Mesendoderm (in vitro differentiated cells): ENCODE results near the gene PLPPR3.

Experiments
- DNase-seq: peaks from one replicate; pipeline ENCODE4 v3.0.0; 2013
- H2AK5ac ChIP-seq: 2 replicates; pipeline ENCODE4 v1.6.1; 2013; ENCODE audit warnings: low read length, inconsistent platforms
- H2BK120ac ChIP-seq: 2 replicates; pipeline ENCODE4 v1.6.1; 2013; ENCODE audit warnings: low read depth, mild to moderate bottlenecking, low read length, moderate library complexity, mixed read lengths
- H2BK15ac ChIP-seq: replicated peaks from 2 replicates; pipeline ENCODE4 v1.6.1; 2013; ENCODE audit warnings: low read depth, mild to moderate bottlenecking, moderate library complexity
- H2BK5ac ChIP-seq: 2 replicates; pipeline ENCODE4 v1.6.1; 2013; ENCODE audit warnings: low read length, inconsistent platforms
- H3K18ac ChIP-seq: 2 replicates; pipeline ENCODE4 v1.6.1; 2013; ENCODE audit warnings: mild to moderate bottlenecking, low read length, mixed read lengths
- H3K23ac ChIP-seq: one replicate; pipeline ENCODE4 v1.6.1; 2013; ENCODE audit warnings: low read length
- H3K27ac ChIP-seq: 2 replicates; pipeline ENCODE4 v1.5.1; 2013; ENCODE audit warnings: low read depth, mild to moderate bottlenecking, inconsistent platforms, low read length, moderate library complexity
- H3K27me3 ChIP-seq: 2 replicates; pipeline ENCODE4 v1.6.1; 2013; ENCODE audit warnings: low read length, control low read depth, mild to moderate bottlenecking, inconsistent platforms; ENCODE audit not compliant: insufficient read depth, poor library complexity
- H3K36me3 ChIP-seq: 2 replicates; pipeline ENCODE4 v1.6.1; 2013; ENCODE audit warnings: low read length, inconsistent platforms; ENCODE audit not compliant: control insufficient read depth, insufficient read depth
- H3K4ac ChIP-seq: one replicate; pipeline ENCODE4 v1.6.1; 2013; ENCODE audit warnings: low read depth, mild to moderate bottlenecking, low read length, moderate library complexity
- H3K4me1 ChIP-seq: 2 replicates; pipeline ENCODE4 v1.6.1; 2013; ENCODE audit warnings: low read depth, low read length, inconsistent platforms; ENCODE audit not compliant: control insufficient read depth
- H3K4me2 ChIP-seq: 2 replicates; pipeline ENCODE4 v1.6.1; 2013; ENCODE audit warnings: low read length
- H3K4me3 ChIP-seq: 2 replicates; pipeline ENCODE4 v1.5.1; 2013; ENCODE audit warnings: mild to moderate bottlenecking, low read length
- H3K56ac ChIP-seq: one replicate; pipeline ENCODE4 v1.6.1; 2013; ENCODE audit warnings: low read length
- H3K79me1 ChIP-seq: 2 replicates; pipeline ENCODE4 v1.6.1; 2013; ENCODE audit warnings: low read length, inconsistent platforms
- H3K79me2 ChIP-seq: 2 replicates; pipeline ENCODE4 v1.6.1; 2013; ENCODE audit warnings: mild to moderate bottlenecking, low read length; ENCODE audit not compliant: control insufficient read depth, insufficient read depth
- H3K9ac ChIP-seq: 2 replicates; pipeline ENCODE4 v1.6.1; 2013; ENCODE audit warnings: low read length, inconsistent platforms
- H4K5ac ChIP-seq: one replicate; pipeline ENCODE4 v1.6.1; 2013; ENCODE audit warnings: low read length
- H4K8ac ChIP-seq: one replicate; pipeline ENCODE4 v1.6.1; 2013; ENCODE audit warnings: low read depth, mild to moderate bottlenecking, control low read depth, low read length, moderate library complexity
- WGBS: extraction: QIAGEN DNeasy Blood & Tissue Kit; methylation state at CpG from one replicate; pipeline ENCODE4 v1.1.7; 2013; ENCODE audit warnings: low lambda C conversion rate, missing lambda C conversion rate; ENCODE audit not compliant: insufficient coverage; ENCODE audit errors: extremely low coverage; 5-methylcytosine and 5-hydroxymethylcytosine counted together

Gene PLPPR3

GRCh38 chr19:827314-827709 is 5.6 kb upstream of the PLPPR3 start:
- no peak overlapping the region for H2BK120ac ChIP-seq
- no peak overlapping the region for H3K4me2 ChIP-seq
- DNase-seq: no peak
- no peaks in the 10 kb centered on the region for H3K27me3 ChIP-seq
- H3K18ac ChIP-seq: no peak overlapping the region
- H3K23ac ChIP-seq: no peak overlapping the region
- H3K36me3 ChIP-seq: no peaks in the 10 kb centered on the region
- H3K4me1 ChIP-seq: no peaks in the 10 kb centered on the region
- H2AK5ac ChIP-seq: no peak overlapping the region
- H4K8ac ChIP-seq: no peak overlapping the region
- no peak overlapping the region for H3K4ac ChIP-seq
- H3K79me1 ChIP-seq: no peaks in the 10 kb centered on the region
- H3K27ac ChIP-seq: no peak overlapping the region
- H3K4me3 ChIP-seq: no peak overlapping the region
- no peak overlapping the region for H3K9ac ChIP-seq
- no peak overlapping the region for H2BK15ac ChIP-seq
- WGBS: no CpG with 5 or more reads among the region's 11 CpGs
- H2BK5ac ChIP-seq: no peak overlapping the region
- no peak overlapping the region for H3K56ac ChIP-seq
- H4K5ac ChIP-seq: no peak overlapping the region
- no peaks in the 10 kb centered on the region for H3K79me2 ChIP-seq

- Histone ChIP-seq H3K4me2 (no peak overlapping the region), H3K27ac (no peak overlapping the region), H3K56ac (no peak overlapping the region), H3K79me2 (no peaks in the 10 kb centered on the region), H2BK5ac (no peak overlapping the region), H3K27me3 (no peaks in the 10 kb centered on the region), H3K4ac (no peak overlapping the region), H2BK15ac (no peak overlapping the region), H3K23ac (no peak overlapping the region), H2AK5ac (no peak overlapping the region), H4K5ac (no peak overlapping the region), H4K8ac (no peak overlapping the region), H2BK120ac (no peak overlapping the region), H3K4me1 (no peaks in the 10 kb centered on the region), H3K18ac (no peak overlapping the region), H3K36me3 (no peaks in the 10 kb centered on the region), H3K9ac (no peak overlapping the region), H3K79me1 (no peaks in the 10 kb centered on the region), H3K4me3 (no peak overlapping the region)
- WGBS: no CpG with 5 or more reads among the region's 19 CpGs
- no peak for DNase-seq
These were observed 4.3 kb upstream of the PLPPR3 start for GRCh38 chr19:825897-826644.

GRCh38 chr19:824885-825284 is 3.1 kb upstream of the PLPPR3 start:
- no CpG with 5 or more reads among the region's 15 CpGs for WGBS
- H3K27me3 ChIP-seq: no peaks in the 10 kb centered on the region

GRCh38 chr19:823565-824121 is 1.9 kb upstream of the PLPPR3 start:
- no CpG with 5 or more reads among the region's 12 CpGs for WGBS
- peak overlapping the region; percentile 34 for H3K56ac ChIP-seq
- no peak overlapping the region for H4K5ac ChIP-seq
- H3K27ac ChIP-seq: no peak overlapping the region
- no peaks in the 10 kb centered on the region for H3K79me1 ChIP-seq
- no peak overlapping the region for H3K4me3 ChIP-seq
- H3K4me1 ChIP-seq: no peaks in the 10 kb centered on the region
- no peak overlapping the region for H2BK15ac ChIP-seq
- H3K4ac ChIP-seq: no peak overlapping the region
- no peaks in the 10 kb centered on the region for H3K36me3 ChIP-seq
- no peaks in the 10 kb centered on the region for H3K79me2 ChIP-seq
- H2AK5ac ChIP-seq: no peak overlapping the region
- no peak overlapping the region for H3K9ac ChIP-seq
- H4K8ac ChIP-seq: no peak overlapping the region
- H2BK5ac ChIP-seq: no peak overlapping the region
- H3K4me2 ChIP-seq: no peak overlapping the region
- H3K27me3 ChIP-seq: no peaks in the 10 kb centered on the region
- DNase-seq: no peak
- H2BK120ac ChIP-seq: no peak overlapping the region
- H3K18ac ChIP-seq: no peak overlapping the region
- H3K23ac ChIP-seq: no peak overlapping the region

More at GRCh38 chr19:824885-825284, 3.1 kb upstream of the PLPPR3 start:
- no peak overlapping the region for H3K4ac ChIP-seq
- no peak overlapping the region for H3K23ac ChIP-seq
- H3K4me3 ChIP-seq: no peak overlapping the region
- H3K79me1 ChIP-seq: no peaks in the 10 kb centered on the region
- H2BK120ac ChIP-seq: no peak overlapping the region
- H3K56ac ChIP-seq: peak overlapping the region; percentile 34
- no peaks in the 10 kb centered on the region for H3K79me2 ChIP-seq
- H3K27ac ChIP-seq: no peak overlapping the region
- no peak overlapping the region for H4K8ac ChIP-seq
- no peak overlapping the region for H2BK5ac ChIP-seq
- no peaks in the 10 kb centered on the region for H3K36me3 ChIP-seq
- no peak overlapping the region for H3K9ac ChIP-seq
- H2AK5ac ChIP-seq: no peak overlapping the region
- no peak for DNase-seq
- no peak overlapping the region for H2BK15ac ChIP-seq
- H3K18ac ChIP-seq: no peak overlapping the region
- no peak overlapping the region for H3K4me2 ChIP-seq
- no peaks in the 10 kb centered on the region for H3K4me1 ChIP-seq
- no peak overlapping the region for H4K5ac ChIP-seq

- Histone ChIP-seq H3K27ac (no peak overlapping the region), H4K8ac (no peak overlapping the region), H3K23ac (no peak overlapping the region), H2BK120ac (peak overlapping the region; percentile 51), H3K4ac (peak overlapping the region; percentile 28), H3K4me1 (no peaks in the 10 kb centered on the region), H2AK5ac (no peak overlapping the region), H3K36me3 (no peaks in the 10 kb centered on the region), H3K4me2 (peak overlapping the region; percentile 16), H3K9ac (peak overlapping the region; percentile 62), H2BK15ac (no peak overlapping the region), H3K18ac (peak overlapping the region; percentile 97), H2BK5ac (no peak overlapping the region), H3K4me3 (peak overlapping the region; percentile 34), H3K79me1 (no peaks in the 10 kb centered on the region), H3K56ac (peak overlapping the region; percentile 87), H4K5ac (no peak overlapping the region), H3K27me3 (no peaks in the 10 kb centered on the region), H3K79me2 (no peaks in the 10 kb centered on the region)
- DNase-seq: no peak
- no CpG with 5 or more reads among the region's 64 CpGs for WGBS
These were observed 427 bp downstream of the PLPPR3 start for GRCh38 chr19:821231-821824.
